AG04450 (cell line): ENCODE data around the gene LOXL3. TPM values are rescaled to one million over a fixed set of nuclear protein-coding genes. Genes with fewer than 3 reads are reported as not detected.
A peak's percentile ranks its signal among the peaks of the same experiment; 100 is the strongest.

Source experiments
- CTCF ChIA-PET: fragments of 300-600, 350-600 bp; formaldehyde crosslinking; extraction: SDS; loops from one replicate; lab custom pipeline; 2022; ENCODE audit warnings: antibody characterized with exemption, inconsistent platforms; lab: Charles Lee
- POLR2A ChIA-PET: fragments of 350-600 bp; formaldehyde crosslinking; extraction: SDS; loops from one replicate; lab custom pipeline; 2021; ENCODE audit warnings: antibody characterized with exemption, inconsistent platforms; lab: Yijun Ruan, JAX
- DNase-seq: peaks from one replicate; pipeline ENCODE4 v3.0.0-alpha.2; 2011; ENCODE audit warnings: low read depth, low spot score
- H3K27ac ChIP-seq: one replicate; pipeline ENCODE4 v1.5.1; 2012; ENCODE audit warnings: low read depth, low read length, control low read depth
- H3K27me3 ChIP-seq: one replicate; pipeline ENCODE4 v1.6.0; 2012; ENCODE audit warnings: low read length; ENCODE audit not compliant: control insufficient read depth, insufficient read depth
- H3K4me3 ChIP-seq: 2 replicates; pipeline ENCODE4 v1.5.1; 2011; ENCODE audit warnings: mild to moderate bottlenecking, low read depth, low read length, control low read depth
- H3K9me3 ChIP-seq: 2 replicates; pipeline ENCODE4 v1.5.1; 2012; ENCODE audit warnings: low read length; ENCODE audit not compliant: control insufficient read depth, insufficient read depth
- CTCF ChIP-seq: IDR thresholded peaks from 2 replicates; pipeline ENCODE4 v1.5.1; 2011; ENCODE audit warnings: low read depth, low read length, control low read depth, inconsistent platforms
- polyA plus RNA-seq: library from polyadenylated mRNA; depleted of rRNA; stranded (reverse); fragments of >200 nt; gene quantifications from 2 replicates; pipeline ENCODE4 v1.2.3, GENCODE V29; 2011

LOXL3 gene
- polyA plus RNA-seq, 1 experiment = 41.1 TPM

- Histone ChIP-seq H3K4me3 (no peak overlapping the region), H3K27me3 (peaks cover 21% of the 10 kb centered on the region), H3K9me3 (no peaks in the 10 kb centered on the region; the same call in 1 of the 2 replicates), H3K27ac (no peak overlapping the region)
- TF ChIP-seq CTCF = no peak
- POLR2A ChIA-PET = interaction anchor here (1.4 to 2.7 kb wide), 4 partner anchors 16 to 32 kb away, joined by 3 to 12 read pairs (median 6); partner anchors contain the start of genes AUP1, CCDC142, HTRA2 and MRPL53
- CTCF ChIA-PET = interaction anchor here (0.9 to 2.7 kb wide), 2 partner anchors 21 to 84 kb away, joined by 3 to 11 read pairs; partner anchors contain the start of genes CCDC142 and TTC31
- DNase-seq = no peak
Observed at GRCh38 chr2:74504591-74504990, 49.2 kb downstream of the LOXL3 start.

- no peak for TF ChIP-seq CTCF
- Histone ChIP-seq H3K9me3 (no peaks in the 10 kb centered on the region; the same call in 1 of the 2 replicates), H3K27me3 (peaks cover 27% of the 10 kb centered on the region), H3K27ac (peak overlapping the region; percentile 90), H3K4me3 (peak overlapping the region; percentile 62)
- DNase-seq = no peak
- CTCF ChIA-PET = interaction anchor here (0.9 to 2.7 kb wide), 4 partner anchors 21 to 169 kb away, joined by 3 to 11 read pairs (median 6); partner anchors contain the start of genes CCDC142 and TTC31
- POLR2A ChIA-PET = interaction anchor here (0.5 to 2.7 kb wide), 6 partner anchors 16 to 283 kb away, joined by 3 to 12 read pairs (median 4); partner anchors contain the start of genes AUP1, CCDC142, HTRA2 and LOXL3
Observed at GRCh38 chr2:74503506-74504475, 50.0 kb downstream of the LOXL3 start.

DNA sequence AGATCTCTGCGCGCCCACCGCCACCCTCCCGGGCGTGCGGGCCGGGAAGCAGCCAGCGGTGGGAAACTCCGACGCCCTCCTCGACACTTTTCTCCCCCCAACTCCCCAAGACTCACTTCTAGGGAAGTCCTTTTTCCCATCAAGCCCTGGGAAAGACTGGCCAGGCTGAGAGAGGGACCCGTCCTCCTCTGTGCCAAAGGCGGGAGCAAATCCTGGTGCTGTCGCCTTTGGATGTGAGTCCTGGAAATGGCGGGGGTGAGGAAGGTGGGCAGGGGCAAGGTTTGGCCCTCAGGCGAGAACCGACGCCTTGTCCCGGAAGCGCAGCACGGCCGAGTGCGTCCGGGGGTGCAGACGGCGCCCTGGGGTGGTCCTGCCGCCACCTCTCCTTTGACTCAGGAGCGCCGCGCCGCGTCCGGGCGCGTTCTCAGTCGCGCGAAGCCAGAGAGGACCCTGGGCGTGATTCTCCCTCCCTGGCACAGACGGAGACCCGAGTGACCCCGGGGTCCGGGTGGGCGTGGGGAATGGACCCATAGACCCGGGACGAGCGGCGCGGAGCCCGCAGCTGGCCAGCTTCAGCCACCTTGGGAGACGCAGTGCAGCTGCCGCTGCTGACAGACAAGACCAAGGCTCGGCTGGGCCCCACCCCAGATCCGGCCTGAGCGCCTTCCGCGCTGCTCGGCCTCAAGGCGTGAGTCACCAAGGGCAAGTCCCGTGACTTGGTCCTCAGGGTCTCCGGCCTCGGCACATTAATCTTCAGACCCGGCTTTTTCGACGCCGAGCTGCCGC lies 50.8 kb downstream of the LOXL3 start:
- H3K9me3 ChIP-seq = no peaks in the 10 kb centered on the region; the same call in 1 of the 2 replicates
- peaks cover 34% of the 10 kb centered on the region for H3K27me3 ChIP-seq
- H3K4me3 ChIP-seq = peak overlapping the region; percentile 62
- POLR2A ChIA-PET = interaction anchor here (1.2 to 2.7 kb wide), 5 partner anchors 15 to 51 kb away, joined by 3 to 12 read pairs (median 4); partner anchors contain the start of genes AUP1, CCDC142, HTRA2 and LOXL3
- DNase-seq = peak; percentile 58
- H3K27ac ChIP-seq = peak overlapping the region; percentile 90
- peak; percentile 40 for TF ChIP-seq CTCF
- CTCF ChIA-PET = interaction anchor here (1.2 to 2.7 kb wide), 3 partner anchors 20 to 168 kb away, joined by 4 to 11 read pairs (median 9); partner anchors contain the start of genes CCDC142 and TTC31

- ChIA-PET POLR2A (interaction anchor here (1.2 kb wide), 1 partner anchor 62 kb away, joined by 3 read pairs; no protein-coding TSS in a partner anchor), CTCF (no interaction called here)
- H3K9me3 ChIP-seq = no peaks in the 10 kb centered on the region; the same call in 1 of the 2 replicates
- peak overlapping the region; percentile 62 for H3K4me3 ChIP-seq
- H3K27ac ChIP-seq = no peak overlapping the region
- H3K27me3 ChIP-seq = peaks cover 40% of the 10 kb centered on the region
- TF ChIP-seq CTCF = no peak
- DNase-seq = no peak
Observed at GRCh38 chr2:74502147-74502719, 51.5 kb downstream of the LOXL3 start.
